ENCODE results near the gene MUS81.

GRCh38 chr11:65903068-65903481 lies 42.8 kb downstream of the MUS81 start:
- TF ChIP-seq SUZ12 (IDR thresholded peaks at IDR 0.05) (no peak), FOXM1 (IDR thresholded peaks at IDR 0.05; ENCODE audit: borderline replicate concordance) (no peak), ARNT (IDR thresholded peaks at IDR 0.05) (no peak), ELF4 (IDR thresholded peaks at IDR 0.05) (no peak), L3MBTL2 (conservative IDR thresholded peaks at IDR 0.05) (no peak)

Measured in HEK293T (cell line).